Mucosa of descending colon (tissue), 3 donors: ENCODE data around the gene UBAC1. TPM values are rescaled to one million over a fixed set of nuclear protein-coding genes. Genes with fewer than 3 reads are reported as not detected.

ENCODE experiments used
- ATAC-seq: fragments of 200-7000 bp; cut with Tn5 transposase; one replicate; pipeline ENCODE4 v1.9.1; 2020; ENCODE audit warnings: mild to moderate bottlenecking, moderate library complexity
- DNase-seq, 3 donors: peaks; one replicate each; pipeline ENCODE4 v3.0.0-alpha.2; 2020
- H3K36me3 ChIP-seq: fragments of 200-600 bp; one replicate; pipeline ENCODE4 v1.8.0; 2021; ENCODE audit warnings: low read depth, mild to moderate bottlenecking
- H3K4me1 ChIP-seq: fragments of 200-600 bp; one replicate; pipeline ENCODE4 v1.8.0; 2021; ENCODE audit warnings: low read depth, mild to moderate bottlenecking
- H3K4me3 ChIP-seq: fragments of 200-600 bp; one replicate; pipeline ENCODE4 v1.8.0; 2021; ENCODE audit warnings: mild to moderate bottlenecking
- H3K9me3 ChIP-seq: fragments of 200-600 bp; one replicate; pipeline ENCODE4 v1.8.0; 2021; ENCODE audit warnings: mild to moderate bottlenecking
- CTCF ChIP-seq: fragments of 200-600 bp; IDR thresholded peaks from one replicate; pipeline ENCODE4 v1.8.0; 2022; ENCODE audit warnings: antibody characterized with exemption, mild to moderate bottlenecking
- intact Hi-C, 2 donors: fragments of 100-400 bp; cut with DNase I in 1 of 2; cut with micrococcal nuclease in 1 of 2; formaldehyde crosslinking; loops; one replicate each; pipeline versions ENCODE4 v1.11.0 to v1.11.1; 2022; cut with DNase I, micrococcal nuclease
- total RNA-seq, 3 donors: library from RNA; stranded (reverse); fragmentation: NEBNext Ultra II Directional in 2 of 3; extraction: Animal tissue kit (Norgen Biotek cat#: 25700) in 2 of 3; gene quantifications; one replicate each; pipeline versions ENCODE4 v1.2.1 to v1.2.4, GENCODE V29; 2021 to 2023
- donor health status: DM: no; HTN: no; CAD: no; lungs with moderate emphysema.
- donor health status: DM: no; HTN: no; CAD: no.
- donor health status: DM: no; HTN: yes; CAD: no.

Gene UBAC1
- total RNA-seq, 3 donors from 2014 or later, result 55.5 to 70.4 (median 64.0) TPM

DNA sequence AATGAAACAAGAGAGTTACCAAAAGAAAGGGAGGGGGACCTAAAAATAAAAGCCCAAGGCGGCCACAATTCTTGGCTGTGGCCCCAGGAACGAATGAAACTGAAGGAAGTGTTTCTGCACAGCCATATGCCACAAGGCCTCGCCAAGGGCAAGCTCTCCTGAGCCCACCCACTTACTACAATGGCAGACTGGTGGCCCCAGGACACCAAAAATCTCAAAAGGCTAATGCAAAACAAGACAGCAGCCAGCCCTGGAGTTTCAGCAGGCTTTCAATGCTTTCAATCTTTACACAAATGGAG, 57.9 kb downstream of the UBAC1 start:
- Histone ChIP-seq H3K36me3 (no peaks in the 10 kb centered on the region), H3K4me3 (no peak overlapping the region), H3K4me1 (peaks cover 2% of the 10 kb centered on the region), H3K9me3 (no peaks in the 10 kb centered on the region)
- DNase-seq, result no peak
- no peak for ATAC-seq
- intact Hi-C loops, result no loop called here
- TF ChIP-seq CTCF, result no peak

DNA sequence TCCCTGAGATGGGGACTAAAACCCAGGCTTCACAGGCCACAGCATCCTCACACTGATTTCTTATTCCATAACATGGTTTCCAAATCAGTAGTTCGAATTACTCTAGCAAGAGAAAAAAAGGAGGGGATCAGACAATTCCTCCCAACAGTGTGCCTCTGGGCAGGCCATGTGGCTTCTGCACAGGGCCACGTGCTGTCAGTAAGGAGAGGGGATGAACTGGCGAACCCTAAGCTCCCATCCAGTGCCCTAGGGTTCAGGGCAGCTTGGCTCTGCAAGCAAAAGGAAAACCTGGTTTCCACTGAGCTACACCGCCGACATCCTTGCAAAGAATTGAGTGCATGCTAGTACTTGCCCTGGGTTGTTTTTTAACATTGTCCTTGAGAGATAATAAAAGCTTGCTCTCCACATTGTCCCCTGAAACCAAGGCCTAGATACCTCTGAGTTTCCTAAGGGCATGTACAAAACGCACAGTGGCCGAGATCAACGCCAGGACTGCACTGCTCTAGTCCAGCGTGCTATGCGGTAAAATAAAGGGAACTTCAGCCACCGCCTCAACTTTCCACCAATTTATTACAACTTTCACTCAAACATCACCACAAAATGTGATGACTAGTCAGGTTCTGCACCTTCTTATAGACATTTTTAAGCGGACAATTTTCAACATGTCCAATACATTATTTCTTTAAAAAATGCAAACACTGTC, 58.4 kb downstream of the UBAC1 start:
- no peak for DNase-seq

DNA sequence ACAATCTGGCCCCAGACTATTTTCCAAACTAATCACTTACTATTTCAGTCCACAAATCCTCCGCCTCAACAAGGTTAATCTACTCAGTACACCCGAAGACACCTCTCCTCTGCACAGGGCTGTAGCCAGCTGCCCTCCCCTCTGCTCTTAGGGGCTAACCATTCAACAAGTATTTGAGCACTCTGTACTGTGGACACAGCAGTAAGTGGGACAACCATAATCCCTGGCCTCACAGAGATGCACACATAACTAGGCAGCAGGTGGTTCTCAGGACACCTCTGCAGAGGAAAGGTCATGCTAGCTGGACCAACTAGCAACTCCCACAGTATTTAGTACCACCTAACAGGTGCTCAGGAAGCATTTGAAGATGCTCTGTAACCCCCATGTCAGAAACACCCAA, 59.3 kb downstream of the UBAC1 start:
- DNase-seq, result no peak
- no peaks in the 10 kb centered on the region for H3K36me3 ChIP-seq
- intact Hi-C loops, result no loop called here
- H3K4me3 ChIP-seq, result no peak overlapping the region
- H3K9me3 ChIP-seq, result no peaks in the 10 kb centered on the region
- TF ChIP-seq CTCF, result no peak
- no peak for ATAC-seq
- no peaks in the 10 kb centered on the region for H3K4me1 ChIP-seq

More for the DNA sequence above, 58.4 kb downstream of the UBAC1 start:
- Histone ChIP-seq H3K36me3 (no peaks in the 10 kb centered on the region), H3K4me1 (no peaks in the 10 kb centered on the region), H3K9me3 (no peaks in the 10 kb centered on the region), H3K4me3 (no peak overlapping the region)
- TF ChIP-seq CTCF, result no peak
- ATAC-seq, result no peak
- intact Hi-C loops, result no loop called here

DNA sequence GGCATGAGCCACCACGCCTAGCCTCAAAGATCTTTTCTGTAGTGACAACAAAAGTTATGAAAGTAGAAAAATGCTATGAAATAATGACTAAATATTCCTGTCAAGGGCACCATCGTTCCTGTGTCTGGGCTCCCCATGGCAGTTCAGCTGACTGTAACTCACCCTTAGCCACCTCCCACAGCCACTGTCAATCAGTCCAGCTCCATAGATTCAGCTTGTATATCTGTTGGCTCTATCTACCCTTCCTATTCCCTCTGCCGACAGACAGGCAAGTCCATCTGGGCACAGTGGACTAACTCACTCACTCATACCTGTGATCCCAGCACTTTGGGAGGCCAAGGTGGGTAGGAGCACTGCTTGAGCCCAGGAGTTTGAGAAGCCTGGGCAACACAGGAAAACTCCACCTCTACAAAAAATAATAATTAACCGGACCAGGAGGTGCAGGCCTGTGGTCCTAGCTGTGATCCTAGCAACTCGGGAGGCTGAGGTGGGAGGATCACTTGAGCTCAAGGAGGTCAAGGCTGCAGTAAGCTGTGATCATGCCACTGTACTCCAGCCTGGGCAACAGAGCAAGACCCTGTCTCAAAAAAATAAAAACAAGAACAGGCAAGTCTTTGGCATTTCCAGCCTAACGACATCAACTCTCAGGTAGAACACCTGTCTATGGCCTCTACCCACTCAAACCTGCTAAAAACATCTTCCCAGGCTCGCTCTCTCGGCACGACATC, 60.0 kb downstream of the UBAC1 start:
- Histone ChIP-seq H3K4me1 (no peaks in the 10 kb centered on the region), H3K4me3 (no peak overlapping the region), H3K36me3 (no peaks in the 10 kb centered on the region), H3K9me3 (no peaks in the 10 kb centered on the region)
- DNase-seq, result no peak
- intact Hi-C loops, result no loop called here
- no peak for ATAC-seq
- TF ChIP-seq CTCF, result no peak

DNA sequence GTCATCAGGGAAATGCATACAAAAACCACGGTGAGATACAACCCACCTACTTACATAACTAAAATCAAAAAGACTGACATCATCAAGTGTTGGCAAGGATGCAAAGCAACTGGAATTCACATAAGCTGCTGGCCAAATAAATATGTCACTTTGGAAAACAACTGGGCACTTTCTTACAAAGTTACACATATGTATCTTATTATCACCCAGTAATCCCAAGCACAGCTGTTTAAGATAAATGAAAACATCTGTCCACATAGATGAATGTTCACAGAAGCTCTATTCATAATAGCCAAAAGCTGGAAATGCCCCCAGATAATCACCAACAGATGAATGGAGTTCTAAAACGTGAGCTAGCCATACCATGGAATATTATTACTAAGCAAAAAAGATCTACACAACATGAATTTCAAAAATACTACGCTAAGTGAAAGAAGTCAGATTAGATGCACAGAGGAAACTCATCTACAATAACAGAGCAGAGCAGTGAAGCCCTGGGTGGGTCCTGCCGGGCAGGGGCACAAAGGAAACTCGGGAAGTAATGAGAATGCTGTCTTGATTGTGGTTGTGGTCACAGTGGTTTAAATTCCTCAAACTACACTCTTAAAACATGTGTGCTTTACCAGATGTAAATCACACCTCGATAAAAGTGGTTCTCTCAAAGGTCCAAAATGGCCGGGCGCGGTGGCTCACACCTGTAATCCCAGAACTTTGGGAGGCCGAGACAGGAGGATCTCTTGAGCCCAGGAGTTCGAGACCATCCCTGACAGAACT, 62.4 kb downstream of the UBAC1 start:
- TF ChIP-seq CTCF, result no peak
- Histone ChIP-seq H3K4me1 (no peaks in the 10 kb centered on the region), H3K4me3 (no peak overlapping the region), H3K9me3 (no peaks in the 10 kb centered on the region), H3K36me3 (no peaks in the 10 kb centered on the region)
- DNase-seq (no peak), ATAC-seq (no peak)
- intact Hi-C loops, result no loop called here
